Activated T-cell treated with anti-CD3 and anti-CD28 coated beads, Interleukin-2, amount 50 U/mL, for 4 hours (primary cell): ENCODE measurements around the gene CASQ2. TPM values are rescaled to one million over a fixed set of nuclear protein-coding genes. Genes with fewer than 3 reads are reported as not detected.
"Not testable (repeated sequence)": the region's sequence is repeated elsewhere in the genome, so short reads cannot be mapped to it uniquely, and the experiment has no call there.

Experiments
- ATAC-seq, 2 donors: fragments of 200-7000 bp; cut with Tn5 transposase; one replicate each; pipeline ENCODE4 v1.10.0; 2021
- DNase-seq: peaks from one replicate; pipeline ENCODE4 v3.0.0-alpha.2; 2020
- H3K27me3 Mint-ChIP-seq: one replicate; pipeline ENCODE4 v1.8.0; 2021; ENCODE audit warnings: low read depth, mixed read lengths
- H3K36me3 Mint-ChIP-seq: one replicate; pipeline ENCODE4 v1.8.0; 2022; ENCODE audit warnings: mixed read lengths; ENCODE audit not compliant: insufficient read depth
- H3K4me1 Mint-ChIP-seq: one replicate; pipeline ENCODE4 v1.8.0; 2021; ENCODE audit warnings: low read depth, mixed read lengths
- H3K4me3 Mint-ChIP-seq: one replicate; pipeline ENCODE4 v1.8.0; 2021; ENCODE audit warnings: mild to moderate bottlenecking, moderate library complexity, mixed read lengths
- H3K9me3 Mint-ChIP-seq: one replicate; pipeline ENCODE4 v1.8.0; 2021; ENCODE audit warnings: mixed read lengths
- total RNA-seq, 3 donors: library from RNA; stranded (reverse); gene quantifications; one replicate each; pipeline ENCODE4 v1.2.1, GENCODE V29; 2021

CASQ2 gene
- total RNA-seq, 3 donors from 2014 or later = not detected

- Mint-ChIP-seq H3K36me3 (no peaks in the 10 kb centered on the region), H3K9me3 (no peaks in the 10 kb centered on the region), H3K4me1 (no peaks in the 10 kb centered on the region), H3K4me3 (no peak overlapping the region), H3K27me3 (peaks cover 28% of the 10 kb centered on the region)
- ATAC-seq (no peak), DNase-seq (no peak)
Measured at GRCh38 chr1:115793162-115793561, 24.6 kb upstream of the CASQ2 start.

DNA sequence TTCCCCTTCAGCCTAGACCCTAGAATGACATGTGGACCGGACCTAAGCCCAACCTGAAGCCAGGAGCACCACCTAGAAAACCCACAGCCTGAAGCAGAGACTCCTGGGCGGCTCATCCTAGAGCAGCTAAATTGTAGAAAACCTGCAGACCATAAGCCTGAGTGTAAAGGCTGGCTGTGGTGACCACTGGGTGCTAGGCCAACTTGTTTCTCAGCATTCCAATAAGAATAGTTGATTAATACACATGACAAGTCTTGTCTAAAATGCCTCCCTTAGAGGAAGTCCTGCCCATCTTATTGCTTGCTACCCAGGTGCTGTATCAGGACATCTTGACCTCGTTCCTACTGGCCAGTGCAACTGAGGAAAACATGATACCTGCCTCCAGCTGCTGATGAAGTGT, 23.3 kb upstream of the CASQ2 start:
- Mint-ChIP-seq H3K36me3 (no peaks in the 10 kb centered on the region), H3K4me1 (no peaks in the 10 kb centered on the region), H3K4me3 (no peak overlapping the region), H3K9me3 (no peaks in the 10 kb centered on the region), H3K27me3 (peaks cover 28% of the 10 kb centered on the region)
- no peak for ATAC-seq
- no peak for DNase-seq

DNA sequence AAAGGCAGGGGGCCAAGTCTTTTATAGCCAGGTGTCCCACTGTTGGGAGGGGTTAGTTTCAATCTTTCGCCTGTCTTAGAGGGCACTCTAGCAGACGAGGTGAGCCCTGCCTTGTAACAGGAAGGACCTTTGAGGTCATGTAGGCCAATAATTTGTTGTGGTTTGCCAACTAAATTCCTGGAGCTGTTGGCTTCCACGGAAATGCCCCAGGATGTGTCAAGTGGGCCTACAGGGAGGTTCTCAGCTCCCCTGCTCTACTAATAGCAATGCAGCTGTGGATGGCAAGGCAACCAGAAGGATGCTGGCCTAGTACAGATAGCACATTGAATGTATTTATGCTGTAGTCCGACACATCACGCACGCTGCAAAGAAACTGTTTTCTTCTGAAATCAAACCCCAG, 22.3 kb upstream of the CASQ2 start:
- Mint-ChIP-seq H3K4me3 (no peak overlapping the region), H3K27me3 (peaks cover 28% of the 10 kb centered on the region), H3K36me3 (no peaks in the 10 kb centered on the region), H3K9me3 (no peaks in the 10 kb centered on the region), H3K4me1 (no peaks in the 10 kb centered on the region)
- ATAC-seq (no peak), DNase-seq (no peak)

DNA sequence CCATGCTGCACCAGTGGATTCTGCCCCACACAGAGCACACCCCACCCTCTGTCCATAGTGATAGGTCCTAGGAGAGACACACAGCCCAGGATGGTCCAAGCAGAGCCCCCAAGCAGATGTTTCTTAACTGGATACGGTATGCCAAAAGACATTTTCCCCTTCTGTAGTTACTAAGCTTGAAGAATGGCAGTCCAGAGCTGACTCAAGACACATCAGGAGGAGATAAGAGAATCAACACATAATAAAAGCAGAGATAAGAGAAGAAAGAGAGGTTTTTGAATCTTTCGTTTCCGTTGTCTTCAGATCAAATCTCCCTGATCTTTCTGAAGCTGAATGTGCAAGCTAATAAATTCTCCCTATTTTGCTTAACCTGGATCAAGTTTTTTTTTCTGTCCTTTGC, 21.8 kb upstream of the CASQ2 start:
- H3K4me1 Mint-ChIP-seq = no peaks in the 10 kb centered on the region
- no peak for ATAC-seq
- no peaks in the 10 kb centered on the region for H3K9me3 Mint-ChIP-seq
- H3K27me3 Mint-ChIP-seq = peaks cover 27% of the 10 kb centered on the region
- no peaks in the 10 kb centered on the region for H3K36me3 Mint-ChIP-seq
- H3K4me3 Mint-ChIP-seq = no peak overlapping the region
- DNase-seq = no peak

GRCh38 chr1:115783311-115783710, 14.8 kb upstream of the CASQ2 start:
- Mint-ChIP-seq H3K36me3 (no peaks in the 10 kb centered on the region), H3K9me3 (peaks cover 7% of the 10 kb centered on the region), H3K4me1 (no peaks in the 10 kb centered on the region), H3K27me3 (peaks cover 33% of the 10 kb centered on the region), H3K4me3 (no peak overlapping the region)
- ATAC-seq = no peak
- DNase-seq = no peak

DNA sequence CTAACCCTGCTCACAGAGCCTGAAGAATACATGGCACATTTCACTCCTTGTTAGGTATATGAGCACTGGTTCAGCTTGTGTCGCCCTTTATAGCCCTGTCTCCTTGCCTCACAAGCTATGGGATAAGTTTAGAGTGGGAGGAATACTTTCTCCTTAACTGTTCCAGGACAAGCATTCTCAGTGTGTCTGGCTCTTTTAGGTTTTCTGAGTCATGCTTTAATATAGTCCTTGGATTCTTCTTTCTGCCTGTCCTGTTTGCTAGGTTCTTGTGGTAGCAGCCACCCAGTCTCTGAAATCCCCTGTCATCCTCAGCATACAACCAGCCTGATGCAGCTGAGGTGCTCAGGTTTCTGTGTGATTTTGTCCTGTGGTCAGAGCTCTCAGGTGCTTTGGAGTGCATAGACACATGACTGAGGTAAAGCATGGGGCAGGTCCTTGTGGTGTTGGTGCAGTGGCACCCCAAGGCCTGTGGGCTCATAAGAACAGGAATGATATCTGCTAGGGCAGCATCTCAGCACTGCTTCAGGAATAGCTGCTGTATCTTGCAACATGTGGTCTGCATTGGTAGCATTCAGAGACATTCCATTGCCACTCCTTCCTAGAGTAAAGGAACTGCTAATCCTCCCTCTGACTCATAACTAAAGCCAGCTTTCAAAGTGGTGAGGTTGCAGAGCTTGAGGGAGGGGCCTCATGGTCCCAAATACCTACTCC, 14.2 kb upstream of the CASQ2 start:
- Mint-ChIP-seq H3K4me1 (no peaks in the 10 kb centered on the region), H3K27me3 (peaks cover 35% of the 10 kb centered on the region), H3K4me3 (no peak overlapping the region), H3K36me3 (no peaks in the 10 kb centered on the region), H3K9me3 (peaks cover 7% of the 10 kb centered on the region)
- no peak for DNase-seq
- ATAC-seq = no peak

DNA sequence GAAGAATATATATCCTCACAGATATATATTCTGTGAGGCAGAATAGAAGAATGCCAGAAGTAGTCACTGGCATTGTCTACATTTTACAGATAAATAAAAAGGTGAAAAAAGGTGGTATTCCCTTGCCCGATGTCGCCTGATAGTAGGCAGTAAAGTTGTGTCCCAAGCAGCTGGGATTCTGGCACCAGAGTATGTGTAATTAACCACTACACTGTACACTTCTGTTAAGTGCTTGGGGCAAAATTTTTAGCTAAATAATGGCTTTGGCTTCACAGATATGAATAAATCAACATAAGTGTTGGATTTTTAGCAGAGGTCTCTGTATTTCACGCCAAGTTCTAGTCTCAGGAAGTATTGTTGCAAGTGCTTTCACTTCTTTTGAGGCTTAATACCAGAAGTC, 13.3 kb upstream of the CASQ2 start:
- Mint-ChIP-seq H3K4me1 (no peaks in the 10 kb centered on the region), H3K4me3 (no peak overlapping the region), H3K27me3 (peaks cover 38% of the 10 kb centered on the region), H3K36me3 (no peaks in the 10 kb centered on the region), H3K9me3 (peaks cover 7% of the 10 kb centered on the region)
- no peak for DNase-seq
- ATAC-seq = no peak

DNA sequence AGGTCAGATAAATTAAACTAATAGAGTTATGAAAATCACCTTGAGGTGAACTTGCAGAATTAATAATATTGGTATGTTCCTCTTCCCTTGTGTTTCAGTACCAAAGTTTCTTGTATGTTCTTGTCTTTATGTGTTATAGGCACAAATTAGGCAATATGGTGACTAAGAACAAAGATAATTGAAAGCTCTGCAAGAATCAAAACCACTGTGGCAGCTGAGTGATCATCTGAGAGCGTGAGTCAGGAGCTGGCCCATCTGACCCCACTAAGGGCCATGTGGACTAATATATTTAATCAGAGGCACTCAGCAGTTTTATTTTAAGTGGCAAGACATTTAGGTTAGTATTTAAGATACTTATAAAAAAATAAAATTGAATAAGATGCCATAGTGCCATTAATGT, 12.8 kb upstream of the CASQ2 start:
- peaks cover 7% of the 10 kb centered on the region for H3K9me3 Mint-ChIP-seq
- no peak for DNase-seq
- ATAC-seq = no peak
- no peaks in the 10 kb centered on the region for H3K4me1 Mint-ChIP-seq
- no peak overlapping the region for H3K4me3 Mint-ChIP-seq
- peaks cover 38% of the 10 kb centered on the region for H3K27me3 Mint-ChIP-seq
- no peaks in the 10 kb centered on the region for H3K36me3 Mint-ChIP-seq

- H3K36me3 Mint-ChIP-seq, H3K4me1 Mint-ChIP-seq, ATAC-seq, H3K9me3 Mint-ChIP-seq, H3K4me3 Mint-ChIP-seq, DNase-seq: not testable (repeated sequence)
- peaks cover 38% of the 10 kb centered on the region for H3K27me3 Mint-ChIP-seq
Measured at GRCh38 chr1:115780655-115781054, 12.1 kb upstream of the CASQ2 start.

GRCh38 chr1:115779075-115779474, 10.6 kb upstream of the CASQ2 start:
- not testable (repeated sequence) for ATAC-seq, H3K4me1 Mint-ChIP-seq, H3K36me3 Mint-ChIP-seq, H3K9me3 Mint-ChIP-seq, DNase-seq, H3K4me3 Mint-ChIP-seq
- H3K27me3 Mint-ChIP-seq = peaks cover 38% of the 10 kb centered on the region

DNA sequence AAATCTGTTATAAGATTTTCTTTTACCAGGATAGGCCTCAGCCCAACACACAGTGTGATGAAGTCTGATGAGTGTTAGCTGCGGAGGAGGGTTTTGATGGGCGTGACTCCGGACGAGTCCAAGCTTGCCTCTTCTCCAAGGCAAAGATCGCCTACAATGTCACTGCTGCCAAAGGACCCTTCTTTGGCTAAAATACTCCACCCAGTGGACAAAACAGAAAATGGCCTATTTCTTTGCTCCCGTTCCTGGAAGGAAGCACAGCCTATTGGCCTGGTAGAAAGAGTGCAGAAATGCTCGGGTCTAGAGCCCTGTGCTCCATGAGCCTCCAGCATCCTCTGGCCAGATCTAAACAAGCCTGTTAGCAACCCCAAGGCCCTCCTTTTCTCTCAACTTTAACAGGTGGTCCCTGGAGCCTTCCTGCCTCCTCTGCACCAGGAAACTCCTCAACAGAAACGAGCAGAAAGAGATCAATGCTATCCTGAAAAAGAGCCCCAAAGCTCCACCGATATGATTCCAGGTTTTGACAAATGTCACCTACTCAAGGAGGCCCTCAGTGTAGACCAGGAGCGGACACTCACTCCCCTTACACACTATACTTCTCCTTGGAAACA, 3.4 kb upstream of the CASQ2 start:
- H3K4me3 Mint-ChIP-seq = no peak overlapping the region

GRCh38 chr1:115771094-115771846, 2.8 kb upstream of the CASQ2 start:
- no peak for ATAC-seq
- Mint-ChIP-seq H3K36me3 (no peaks in the 10 kb centered on the region), H3K27me3 (peaks cover 10% of the 10 kb centered on the region), H3K4me3 (no peak overlapping the region), H3K9me3 (no peaks in the 10 kb centered on the region), H3K4me1 (no peaks in the 10 kb centered on the region)
- no peak for DNase-seq

More for the DNA sequence above, 3.4 kb upstream of the CASQ2 start:
- Mint-ChIP-seq H3K9me3 (no peaks in the 10 kb centered on the region), H3K36me3 (no peaks in the 10 kb centered on the region), H3K4me1 (no peaks in the 10 kb centered on the region), H3K27me3 (peaks cover 10% of the 10 kb centered on the region)
- no peak for DNase-seq
- peak; percentile 23 to 38 for ATAC-seq

GRCh38 chr1:115767403-115767802, 1.1 kb downstream of the CASQ2 start:
- no peaks in the 10 kb centered on the region for H3K9me3 Mint-ChIP-seq
- H3K4me3 Mint-ChIP-seq = no peak overlapping the region
- DNase-seq (no peak), ATAC-seq (no peak)
- no peaks in the 10 kb centered on the region for H3K4me1 Mint-ChIP-seq
- peaks cover 8% of the 10 kb centered on the region for H3K27me3 Mint-ChIP-seq
- H3K36me3 Mint-ChIP-seq = no peaks in the 10 kb centered on the region

- Mint-ChIP-seq H3K4me1 (no peaks in the 10 kb centered on the region), H3K4me3 (no peak overlapping the region), H3K27me3 (peaks cover 3% of the 10 kb centered on the region), H3K36me3 (no peaks in the 10 kb centered on the region), H3K9me3 (no peaks in the 10 kb centered on the region)
- ATAC-seq (no peak), DNase-seq (no peak)
Measured at GRCh38 chr1:115765091-115765490, 3.4 kb downstream of the CASQ2 start.

DNA sequence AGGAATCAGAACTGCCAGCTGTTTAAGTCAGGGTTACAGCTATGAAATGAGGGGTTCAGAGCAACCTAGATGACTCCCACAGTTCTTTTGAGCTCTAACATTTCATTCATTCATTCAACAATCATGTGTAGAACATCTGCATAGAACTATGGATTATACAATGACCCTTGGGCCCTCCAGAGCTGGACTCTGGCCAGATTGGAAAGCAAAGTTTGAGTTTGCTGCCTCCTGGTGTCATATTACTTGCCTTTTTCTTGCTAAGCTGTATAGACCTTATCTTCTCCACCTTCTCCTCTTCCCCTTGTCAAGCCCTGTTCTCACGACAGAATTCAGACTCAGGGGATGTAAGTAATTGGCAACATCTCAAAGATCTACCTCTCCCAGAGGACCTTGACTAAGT, 4.0 kb downstream of the CASQ2 start:
- Mint-ChIP-seq H3K4me1 (no peaks in the 10 kb centered on the region), H3K36me3 (no peaks in the 10 kb centered on the region), H3K27me3 (peaks cover 3% of the 10 kb centered on the region), H3K4me3 (no peak overlapping the region), H3K9me3 (peaks cover 3% of the 10 kb centered on the region)
- ATAC-seq = no peak
- no peak for DNase-seq
